ENCODE measurements around the gene OR10V1.

DNA sequence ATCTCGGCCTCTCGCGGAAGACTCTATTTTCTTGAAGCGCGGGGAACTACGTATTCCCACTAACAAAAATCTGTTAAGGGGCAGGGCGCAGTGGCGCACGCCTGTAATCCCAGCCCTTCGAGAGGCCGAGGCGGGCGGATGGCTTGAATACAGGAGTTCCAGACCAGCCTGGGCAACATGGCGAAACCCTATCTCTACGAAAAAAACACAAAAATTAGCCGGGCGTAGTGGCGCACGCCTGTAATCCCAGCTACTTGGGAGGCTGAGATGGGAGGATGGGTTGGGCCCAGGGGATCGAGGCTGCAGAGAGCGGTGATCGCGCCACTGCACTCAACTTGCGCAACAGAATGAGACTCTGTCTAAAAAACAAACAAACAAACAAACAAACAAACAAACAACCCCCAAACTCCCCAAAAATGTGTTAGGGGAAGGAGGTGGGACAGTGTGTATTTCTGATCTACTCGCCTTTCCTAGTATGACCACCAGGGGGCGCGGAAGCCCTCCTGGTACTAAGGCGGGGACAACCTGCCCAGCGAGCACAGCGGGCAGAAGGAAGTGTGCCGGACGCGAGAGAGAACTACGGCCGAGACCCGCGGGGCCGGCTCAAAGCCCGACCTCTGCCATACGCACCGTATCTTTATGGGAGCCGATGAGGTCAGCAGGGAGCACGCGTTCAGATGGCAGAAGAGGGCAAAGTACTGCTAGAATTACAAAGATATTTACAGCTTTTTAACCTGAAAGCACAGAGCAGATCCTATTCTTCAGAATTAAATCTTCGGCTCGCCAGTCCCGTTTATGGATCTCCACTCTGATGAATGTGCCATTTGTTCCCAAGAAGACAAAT lies 40.2 kb upstream of the OR10V1 start:
- TF ChIP-seq POLR2A (IDR thresholded peaks at IDR 0.05; ENCODE audit: low read length), result no peak
- TF ChIP-seq, protein P1, sequence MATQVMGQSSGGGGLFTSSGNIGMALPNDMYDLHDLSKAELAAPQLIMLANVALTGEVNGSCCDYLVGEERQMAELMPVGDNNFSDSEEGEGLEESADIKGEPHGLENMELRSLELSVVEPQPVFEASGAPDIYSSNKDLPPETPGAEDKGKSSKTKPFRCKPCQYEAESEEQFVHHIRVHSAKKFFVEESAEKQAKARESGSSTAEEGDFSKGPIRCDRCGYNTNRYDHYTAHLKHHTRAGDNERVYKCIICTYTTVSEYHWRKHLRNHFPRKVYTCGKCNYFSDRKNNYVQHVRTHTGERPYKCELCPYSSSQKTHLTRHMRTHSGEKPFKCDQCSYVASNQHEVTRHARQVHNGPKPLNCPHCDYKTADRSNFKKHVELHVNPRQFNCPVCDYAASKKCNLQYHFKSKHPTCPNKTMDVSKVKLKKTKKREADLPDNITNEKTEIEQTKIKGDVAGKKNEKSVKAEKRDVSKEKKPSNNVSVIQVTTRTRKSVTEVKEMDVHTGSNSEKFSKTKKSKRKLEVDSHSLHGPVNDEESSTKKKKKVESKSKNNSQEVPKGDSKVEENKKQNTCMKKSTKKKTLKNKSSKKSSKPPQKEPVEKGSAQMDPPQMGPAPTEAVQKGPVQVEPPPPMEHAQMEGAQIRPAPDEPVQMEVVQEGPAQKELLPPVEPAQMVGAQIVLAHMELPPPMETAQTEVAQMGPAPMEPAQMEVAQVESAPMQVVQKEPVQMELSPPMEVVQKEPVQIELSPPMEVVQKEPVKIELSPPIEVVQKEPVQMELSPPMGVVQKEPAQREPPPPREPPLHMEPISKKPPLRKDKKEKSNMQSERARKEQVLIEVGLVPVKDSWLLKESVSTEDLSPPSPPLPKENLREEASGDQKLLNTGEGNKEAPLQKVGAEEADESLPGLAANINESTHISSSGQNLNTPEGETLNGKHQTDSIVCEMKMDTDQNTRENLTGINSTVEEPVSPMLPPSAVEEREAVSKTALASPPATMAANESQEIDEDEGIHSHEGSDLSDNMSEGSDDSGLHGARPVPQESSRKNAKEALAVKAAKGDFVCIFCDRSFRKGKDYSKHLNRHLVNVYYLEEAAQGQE (IDR thresholded peaks at IDR 0.05), result no peak
- TF ChIP-seq, protein P2, sequence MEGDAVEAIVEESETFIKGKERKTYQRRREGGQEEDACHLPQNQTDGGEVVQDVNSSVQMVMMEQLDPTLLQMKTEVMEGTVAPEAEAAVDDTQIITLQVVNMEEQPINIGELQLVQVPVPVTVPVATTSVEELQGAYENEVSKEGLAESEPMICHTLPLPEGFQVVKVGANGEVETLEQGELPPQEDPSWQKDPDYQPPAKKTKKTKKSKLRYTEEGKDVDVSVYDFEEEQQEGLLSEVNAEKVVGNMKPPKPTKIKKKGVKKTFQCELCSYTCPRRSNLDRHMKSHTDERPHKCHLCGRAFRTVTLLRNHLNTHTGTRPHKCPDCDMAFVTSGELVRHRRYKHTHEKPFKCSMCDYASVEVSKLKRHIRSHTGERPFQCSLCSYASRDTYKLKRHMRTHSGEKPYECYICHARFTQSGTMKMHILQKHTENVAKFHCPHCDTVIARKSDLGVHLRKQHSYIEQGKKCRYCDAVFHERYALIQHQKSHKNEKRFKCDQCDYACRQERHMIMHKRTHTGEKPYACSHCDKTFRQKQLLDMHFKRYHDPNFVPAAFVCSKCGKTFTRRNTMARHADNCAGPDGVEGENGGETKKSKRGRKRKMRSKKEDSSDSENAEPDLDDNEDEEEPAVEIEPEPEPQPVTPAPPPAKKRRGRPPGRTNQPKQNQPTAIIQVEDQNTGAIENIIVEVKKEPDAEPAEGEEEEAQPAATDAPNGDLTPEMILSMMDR (IDR thresholded peaks at IDR 0.05), result peak; percentile 89
- TF ChIP-seq CHD4 (IDR thresholded peaks at IDR 0.05; ENCODE audit: borderline replicate concordance), result no peak
- no peak for TF ChIP-seq RNF2 (IDR thresholded peaks at IDR 0.05; ENCODE audit: borderline replicate concordance, low read depth)
- 0 out of 2 replicates have a peak, but pooled peaks have one; percentile 14 for TF ChIP-seq BHLHE40 (IDR thresholded peaks at IDR 0.05; ENCODE audit: low read depth, low read length)
- no peak for TF ChIP-seq ZNF302 (CRISPR knock-in tag; IDR thresholded peaks at IDR 0.05)
